HG02870 (cell line): ENCODE measurements around the gene GGT6.
"Not testable (repeated sequence)": the region's sequence is repeated elsewhere in the genome, so short reads cannot be mapped to it uniquely, and the experiment has no call there.

ENCODE experiments used
- ATAC-seq: cut with Tn5 transposase; IDR thresholded peaks from one replicate; pipeline ENCODE4 v1.9.1; 2021; ENCODE audit warnings: mild to moderate bottlenecking, moderate library complexity; ENCODE audit not compliant: unreplicated experiment

Gene GGT6

DNA sequence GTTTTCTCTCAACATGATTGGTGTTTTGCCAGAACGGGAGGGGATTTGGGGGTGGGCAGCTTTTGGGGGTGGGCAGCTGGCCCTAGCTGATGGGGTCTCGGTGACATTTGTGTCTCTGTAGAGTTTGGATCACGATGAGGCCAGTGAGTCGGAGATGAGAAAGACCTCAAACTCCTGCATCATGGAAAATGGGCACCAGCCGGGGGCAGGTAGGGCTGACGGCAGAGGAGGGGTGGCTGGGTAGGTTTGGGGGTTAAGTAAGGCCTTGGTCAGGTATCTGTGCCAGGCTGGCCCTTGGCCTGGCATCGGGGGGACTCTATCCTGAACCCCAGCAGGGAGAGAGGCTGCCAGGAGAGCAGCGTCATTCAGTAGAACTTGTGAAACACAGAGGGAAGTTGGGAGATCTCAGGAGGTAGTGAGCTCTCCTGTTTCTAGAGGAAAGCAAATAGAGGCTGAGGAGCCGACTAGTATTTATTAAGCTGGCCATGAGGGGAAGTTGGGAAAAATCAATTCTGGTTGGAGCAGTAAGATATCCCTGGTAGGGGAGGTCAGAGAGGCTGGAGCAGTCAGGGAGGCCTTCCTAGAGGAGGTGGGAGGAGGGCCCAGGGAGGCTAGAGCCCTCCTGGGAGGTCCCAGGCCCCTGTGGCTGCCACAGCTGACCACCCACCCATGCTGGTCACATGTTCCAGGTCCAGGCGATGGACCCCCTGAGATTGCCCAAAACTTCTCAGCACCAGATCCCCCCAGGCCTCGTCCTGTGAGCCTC, 32.0 kb upstream of the GGT6 start:
- ATAC-seq = no peak

DNA sequence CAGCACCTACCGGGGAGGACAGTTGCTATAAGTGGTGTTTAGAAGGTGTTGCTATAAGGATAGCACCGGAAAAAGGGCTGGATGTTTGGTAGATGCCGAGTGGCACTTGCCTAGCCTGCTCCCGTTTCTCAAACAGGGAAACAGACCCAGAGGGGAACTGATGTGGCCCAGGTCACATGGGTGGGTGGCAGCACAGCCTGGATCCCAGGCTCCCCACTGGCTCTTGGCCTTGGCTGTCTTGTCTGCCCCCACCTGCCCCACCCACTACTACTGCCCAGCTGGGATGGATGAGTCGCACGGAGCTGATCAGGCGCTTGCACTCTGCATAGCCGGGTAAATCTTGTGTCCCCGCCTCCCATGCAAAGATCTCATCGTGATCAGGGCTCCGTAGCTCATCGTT, 31.2 kb upstream of the GGT6 start:
- no peak for ATAC-seq

DNA sequence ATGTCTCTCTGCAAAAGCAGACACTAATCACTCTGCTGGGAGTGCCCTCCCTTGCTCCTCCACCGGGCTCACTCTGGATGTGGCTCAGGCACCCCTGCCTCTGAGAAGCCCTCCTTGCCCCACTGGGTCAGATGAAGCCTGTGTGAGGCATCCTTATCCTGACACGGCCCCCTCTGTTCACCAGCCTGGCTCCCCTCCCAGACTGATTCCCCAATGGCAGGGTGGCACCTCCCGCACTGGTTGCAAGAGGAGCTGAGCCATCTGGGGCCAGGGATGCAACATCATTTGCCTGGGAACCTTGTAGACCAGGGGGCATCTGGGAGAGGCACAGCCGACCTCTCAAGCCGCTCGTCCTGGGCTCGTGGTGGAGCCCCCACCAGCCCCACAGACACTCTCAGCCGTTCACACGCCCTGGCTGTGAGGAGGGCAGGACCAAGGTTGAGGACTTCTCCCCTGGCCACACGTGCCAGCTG, 30.6 kb upstream of the GGT6 start:
- no peak for ATAC-seq

DNA sequence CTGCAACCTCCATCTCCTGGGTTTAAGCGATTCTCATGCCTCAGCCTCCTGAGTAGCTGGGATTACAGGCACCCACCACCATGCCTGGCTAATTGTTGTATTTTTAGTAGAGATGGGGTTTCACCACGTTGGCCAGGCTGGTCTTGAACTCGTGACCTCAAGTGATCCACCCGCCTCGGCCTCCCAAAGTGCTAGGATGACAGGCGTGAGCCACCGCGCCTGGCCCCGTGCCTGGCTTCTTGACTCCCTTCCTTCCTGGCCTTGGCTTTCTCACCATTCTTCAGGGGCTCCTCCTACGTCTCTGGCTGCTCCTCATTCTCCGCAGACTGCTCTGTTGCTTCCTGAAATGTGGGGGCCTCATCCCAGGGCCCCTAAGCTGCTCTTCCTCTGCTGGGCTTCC, 29.7 kb upstream of the GGT6 start:
- not testable (repeated sequence) for ATAC-seq

DNA sequence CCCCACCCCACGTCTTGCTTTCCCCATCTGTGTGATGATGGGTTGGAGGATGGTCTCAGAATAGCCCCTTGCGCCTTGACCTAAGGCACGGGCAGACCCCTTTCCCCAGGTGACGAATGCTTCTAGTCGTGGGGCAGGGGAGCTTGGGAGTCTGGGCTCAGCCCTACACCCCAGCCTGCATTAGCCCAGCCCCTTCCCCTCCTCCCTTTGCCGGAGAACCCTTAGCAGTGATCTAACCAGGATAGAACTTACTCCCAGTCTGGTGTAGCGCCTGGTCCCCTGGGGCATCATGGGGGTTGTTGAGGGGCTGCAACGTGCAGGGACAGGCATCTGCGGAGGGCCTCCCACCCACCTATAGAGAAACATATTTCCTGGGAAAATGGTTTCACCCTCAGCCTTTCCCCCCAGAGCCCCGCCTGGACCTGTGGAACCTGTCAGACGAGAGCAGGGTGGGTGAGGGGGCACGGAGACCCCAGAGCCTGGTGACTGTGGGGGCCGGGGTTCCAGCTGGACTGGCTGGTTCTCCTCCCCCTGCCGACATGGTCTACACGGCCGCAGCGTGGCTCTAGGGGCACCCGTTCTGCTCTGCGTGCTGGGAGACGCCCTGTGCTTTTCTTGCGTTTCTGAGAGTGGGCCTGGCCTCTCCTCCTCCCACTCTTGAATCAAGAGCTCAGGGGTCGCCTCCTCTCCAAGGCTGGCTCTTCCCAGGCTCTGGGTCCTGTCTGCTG, 28.7 kb upstream of the GGT6 start:
- no peak for ATAC-seq

DNA sequence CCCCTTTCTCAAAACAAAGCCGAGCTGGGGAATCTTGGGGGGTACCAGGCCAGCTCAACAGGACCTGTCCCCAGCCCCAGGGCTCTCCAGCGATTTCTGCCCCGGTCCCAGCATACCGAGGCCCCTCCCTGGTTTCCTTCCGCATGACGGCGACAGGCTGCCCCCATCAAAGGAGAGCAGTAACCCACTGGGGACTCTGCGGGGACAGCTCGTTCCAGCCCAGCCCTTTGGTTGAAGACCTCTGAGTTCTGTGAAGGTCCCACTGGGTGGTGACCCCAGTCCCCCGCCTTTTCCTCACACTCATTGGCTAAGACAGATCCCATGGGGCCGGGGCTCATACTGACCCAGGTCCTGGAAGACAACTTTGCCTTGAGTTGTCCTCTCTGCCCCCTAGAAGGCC, 28.0 kb upstream of the GGT6 start:
- no peak for ATAC-seq

DNA sequence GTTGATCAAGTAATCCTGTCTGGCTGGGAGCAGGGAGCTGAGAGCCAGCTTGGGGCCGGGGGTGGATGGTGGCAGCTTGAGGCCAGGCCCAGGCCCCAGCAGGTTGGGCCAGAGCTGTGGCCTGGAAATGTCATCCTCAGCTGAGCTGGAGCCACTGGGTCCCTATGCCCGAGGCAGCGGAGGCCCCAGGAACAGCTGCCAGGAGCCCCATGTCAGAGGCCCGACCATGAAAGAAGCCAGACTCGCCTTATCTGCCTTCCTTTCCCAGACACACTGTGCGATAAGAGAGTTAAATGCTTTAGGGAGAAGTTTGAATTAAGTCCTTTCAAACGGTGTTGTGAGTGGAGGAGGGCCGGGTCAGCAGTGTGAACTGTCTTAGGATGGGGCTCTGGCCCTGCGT, 27.4 kb upstream of the GGT6 start:
- ATAC-seq = no peak

DNA sequence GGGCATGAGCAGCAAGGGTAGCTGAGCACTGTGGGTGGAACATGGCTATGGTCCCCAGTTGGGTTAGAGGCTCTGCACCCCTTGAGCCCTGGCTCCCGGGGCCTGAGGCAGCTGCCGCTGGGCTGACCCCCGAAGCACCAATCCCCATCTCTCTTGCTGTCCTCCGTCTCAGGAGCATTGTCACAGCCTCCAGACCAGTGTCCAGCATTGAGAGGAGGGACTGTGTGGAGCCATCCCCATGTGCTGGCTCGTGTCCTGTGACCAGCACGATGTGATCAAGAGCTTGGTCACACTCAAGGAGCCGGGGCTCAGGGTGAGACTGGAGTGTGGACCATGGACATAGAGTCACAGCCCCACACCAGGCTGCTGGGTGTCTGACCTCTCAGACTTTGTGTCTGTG, 26.8 kb upstream of the GGT6 start:
- ATAC-seq = no peak

DNA sequence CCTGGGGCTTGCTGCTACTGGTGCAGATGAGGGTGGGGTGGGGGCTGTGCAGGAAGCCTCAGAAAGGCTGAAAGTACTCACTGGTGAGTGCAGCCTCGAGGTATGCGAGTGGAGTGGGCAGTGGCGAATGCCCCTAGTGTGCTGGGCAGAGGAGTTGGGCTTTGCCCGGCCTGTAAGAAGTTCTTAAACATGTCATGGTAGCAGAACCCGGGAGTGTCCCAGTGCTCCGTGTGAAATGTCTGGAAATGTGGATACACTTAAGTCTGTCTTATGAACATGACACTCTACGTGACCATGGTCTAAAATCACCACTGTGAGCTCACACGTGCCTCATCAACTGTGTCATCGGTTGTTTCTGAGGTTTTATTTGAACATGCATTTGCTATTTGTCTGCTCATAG, 25.7 kb upstream of the GGT6 start:
- no peak for ATAC-seq

DNA sequence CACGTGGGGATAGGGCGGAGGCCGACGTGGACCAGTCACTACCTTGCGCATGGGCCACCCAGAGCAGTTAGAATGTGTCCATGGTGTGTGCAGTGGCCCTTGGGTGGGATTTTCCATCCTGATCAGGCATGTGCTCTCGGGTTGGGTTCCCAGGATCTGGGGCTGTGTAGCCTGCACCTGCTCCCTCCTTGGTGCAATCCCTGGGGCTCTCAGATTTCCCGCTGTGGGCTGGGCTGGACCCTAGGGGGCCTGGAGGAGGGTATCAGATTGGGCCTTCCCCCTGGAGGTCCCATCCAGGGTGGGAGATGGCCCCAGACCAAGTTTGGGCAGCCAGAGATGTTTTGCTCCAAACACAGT, 25.2 kb upstream of the GGT6 start:
- ATAC-seq = no peak

DNA sequence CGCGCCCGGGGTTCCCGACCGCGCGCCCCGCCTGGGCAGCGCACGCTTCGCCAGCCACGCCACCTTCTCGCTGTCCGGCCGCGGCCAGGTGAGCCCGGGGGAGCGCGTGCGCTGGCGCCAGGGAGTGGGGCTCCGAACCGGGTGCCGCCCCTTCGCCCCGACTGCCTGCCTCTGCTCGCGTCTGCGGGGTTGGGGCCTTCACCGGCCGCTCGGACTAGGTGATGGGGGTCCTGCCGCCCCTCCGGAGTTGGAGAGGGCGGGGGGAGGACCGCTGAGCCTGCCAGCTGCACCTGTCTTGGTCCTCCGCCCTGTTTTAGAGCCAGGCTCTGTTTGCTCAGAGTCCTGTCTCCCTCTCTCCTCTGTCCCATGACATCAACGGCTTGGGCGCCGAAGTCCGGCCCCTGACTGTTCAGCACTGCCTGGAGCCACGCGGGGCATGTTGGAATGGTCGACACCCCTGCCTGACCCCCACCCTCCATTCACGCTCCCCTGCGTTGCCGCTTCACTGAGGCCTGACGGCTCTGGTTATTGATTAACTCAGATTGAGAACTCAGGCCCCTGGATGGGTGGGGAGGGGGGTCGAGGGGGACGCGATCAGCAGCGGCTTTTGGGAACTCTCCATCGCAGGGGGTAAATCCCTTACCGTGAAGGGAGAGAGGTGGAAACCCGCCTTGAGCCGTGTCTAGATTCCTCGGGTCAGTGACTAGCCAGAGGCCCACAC, 24.7 kb upstream of the GGT6 start:
- no peak for ATAC-seq

DNA sequence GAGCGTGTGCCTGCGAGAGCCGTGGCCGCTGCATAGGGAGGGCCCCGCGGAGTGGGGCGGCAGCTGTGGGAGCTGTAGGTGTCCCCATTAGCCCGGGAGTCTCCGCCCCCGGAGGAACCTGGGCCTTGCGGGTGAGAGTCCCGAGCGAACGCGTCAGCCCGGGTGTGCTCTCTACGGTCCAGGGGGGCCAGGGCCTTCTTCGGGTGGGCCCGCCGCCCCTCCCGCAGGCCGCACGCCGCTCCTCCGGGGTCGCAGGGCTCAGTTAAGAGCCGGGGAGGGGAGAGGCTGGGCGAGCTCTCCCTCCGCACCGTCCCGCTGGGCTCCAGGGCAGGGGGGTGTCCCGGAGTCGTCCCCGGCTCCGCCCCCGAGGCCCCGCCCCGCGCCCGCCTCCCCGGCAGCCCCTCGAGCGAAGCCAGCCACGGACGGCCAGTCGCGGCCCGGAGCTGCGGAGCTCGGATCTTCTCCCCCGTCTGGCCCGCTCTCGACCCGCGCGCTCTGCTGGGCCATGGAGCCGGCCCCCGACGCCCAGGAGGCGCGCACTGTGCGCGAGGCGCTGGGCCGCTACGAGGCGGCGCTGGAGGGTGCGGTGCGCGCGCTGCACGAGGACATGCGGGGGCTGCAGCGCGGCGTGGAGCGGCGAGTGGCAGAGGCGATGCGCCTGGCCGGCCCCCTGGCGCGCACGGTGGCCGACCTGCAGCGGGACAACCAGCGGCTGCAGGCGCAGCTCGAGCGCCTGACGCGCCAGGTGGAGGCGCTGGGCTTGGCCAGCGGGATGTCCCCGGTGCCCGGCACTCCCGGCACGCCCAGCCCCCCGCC, 23.9 kb upstream of the GGT6 start, which contains the start of gene SMTNL2:
TSS of gene SMTNL2 (plus strand) at position 429 of the 816 bp plus-strand sequence. CDS start at position 506, 77 bp downstream.
- no peak for ATAC-seq

DNA sequence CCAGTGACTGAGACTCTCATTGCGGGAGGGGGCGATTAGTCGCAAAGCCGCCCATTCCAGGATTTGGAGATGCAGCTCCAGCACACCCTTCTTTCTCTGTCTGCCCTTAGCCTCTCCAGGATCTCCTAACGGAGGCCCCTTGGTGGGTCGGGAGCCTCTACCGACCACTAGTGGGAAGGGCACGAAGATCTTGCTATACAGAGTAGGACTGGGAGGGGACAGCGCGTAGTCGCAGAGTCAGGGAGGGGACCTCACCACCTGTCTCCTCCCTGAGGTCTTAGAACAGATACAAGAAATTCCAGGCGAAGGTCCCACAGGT, 23.4 kb upstream of the GGT6 start:
- ATAC-seq = no peak

DNA sequence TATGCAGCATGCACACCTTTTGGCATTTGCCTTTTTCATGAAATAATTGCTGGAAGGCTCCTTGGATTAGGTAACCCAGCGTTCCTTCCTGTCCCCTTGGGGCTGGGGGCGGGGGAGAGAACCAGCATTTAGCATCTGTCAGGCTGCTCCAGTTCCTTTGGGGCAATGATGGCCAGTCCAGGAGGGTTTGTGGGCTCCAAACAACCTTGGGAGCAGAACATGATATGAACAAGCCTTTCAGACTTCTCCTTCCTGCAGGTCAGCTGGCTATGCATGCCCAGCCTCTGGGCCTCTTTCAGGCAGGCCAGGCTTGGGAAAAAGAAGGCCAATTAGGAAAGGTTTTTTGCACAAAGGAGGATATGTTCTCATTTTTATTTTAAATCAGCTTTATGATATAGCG, 22.8 kb upstream of the GGT6 start:
- ATAC-seq = no peak

DNA sequence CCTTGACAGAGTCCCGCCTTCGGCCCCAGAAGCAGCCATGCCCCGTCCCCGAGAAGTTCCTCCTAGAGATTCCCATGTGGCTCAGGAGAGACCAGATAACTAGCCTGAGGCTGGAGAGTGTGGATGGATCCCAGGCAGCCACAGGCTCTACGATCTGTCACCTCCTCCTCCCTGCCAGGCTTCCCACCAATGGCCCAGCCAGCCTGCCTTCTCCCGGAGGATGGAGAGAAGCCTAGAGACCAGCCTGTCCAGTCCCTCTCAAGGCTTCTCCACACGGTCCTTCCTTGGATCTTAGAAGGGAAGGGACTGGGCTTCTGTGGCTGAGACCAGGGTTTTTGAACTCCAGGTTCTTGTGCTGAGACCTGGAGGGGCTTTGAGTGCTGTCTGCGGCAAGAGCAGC, 22.3 kb upstream of the GGT6 start:
- ATAC-seq = no peak

DNA sequence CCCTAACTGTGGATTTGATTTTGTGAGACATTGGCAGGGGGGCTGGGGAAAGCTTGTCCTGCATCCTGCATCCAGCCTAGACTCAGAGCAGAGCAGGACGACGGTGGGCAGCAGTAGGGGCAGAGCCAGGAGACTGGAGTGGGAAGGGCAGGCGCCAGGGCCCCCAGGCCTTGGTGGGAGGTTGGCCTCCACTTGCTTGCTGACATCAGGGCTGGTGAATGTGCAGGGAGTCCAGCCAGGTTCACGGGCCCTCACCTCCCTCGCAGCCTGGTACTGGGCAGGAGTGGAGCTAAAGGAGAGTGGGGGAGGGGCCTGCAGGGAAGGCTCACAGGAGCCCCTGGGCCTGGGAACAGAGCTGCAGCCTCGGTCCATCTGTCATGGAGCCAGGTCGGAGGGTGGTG, 21.7 kb upstream of the GGT6 start:
- ATAC-seq = no peak

DNA sequence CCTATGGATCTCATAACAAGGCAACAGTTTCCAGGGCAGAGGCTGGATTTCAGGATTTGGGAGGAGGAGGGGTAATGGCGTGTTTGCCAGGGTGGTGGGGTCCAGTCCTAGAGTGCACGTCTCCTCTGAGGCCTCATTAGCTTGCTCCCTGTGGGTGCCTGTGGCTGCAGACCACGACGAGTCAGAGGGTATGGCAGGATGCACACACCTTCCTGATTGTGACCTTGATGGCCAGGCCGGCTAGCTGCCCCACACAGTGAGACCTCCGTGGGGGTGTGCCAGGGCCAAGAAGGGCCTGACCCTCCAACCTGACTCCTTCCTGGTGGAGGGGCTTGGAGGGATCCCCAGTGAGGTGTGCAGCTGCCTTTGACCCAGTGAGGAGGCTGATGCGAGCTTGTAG, 19.9 kb upstream of the GGT6 start:
- no peak for ATAC-seq

DNA sequence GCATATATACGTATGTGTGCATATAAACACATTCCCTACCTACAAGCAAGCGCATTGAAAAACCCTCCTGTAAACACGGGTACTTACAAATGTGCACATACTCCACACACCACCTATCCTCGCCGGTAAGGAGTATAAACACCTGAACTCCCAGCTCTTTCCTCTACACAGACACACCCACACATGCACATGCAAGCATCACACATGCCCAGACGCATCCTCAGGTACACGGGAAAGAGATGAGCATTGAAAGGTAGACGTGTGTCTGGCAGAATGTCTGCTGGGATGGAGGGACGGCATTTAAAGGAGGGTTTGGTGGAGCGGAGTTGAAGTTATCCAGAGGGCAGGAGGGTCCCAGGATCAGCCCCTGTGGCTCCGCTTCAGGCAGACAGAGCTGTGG, 19.3 kb upstream of the GGT6 start:
- ATAC-seq = no peak

DNA sequence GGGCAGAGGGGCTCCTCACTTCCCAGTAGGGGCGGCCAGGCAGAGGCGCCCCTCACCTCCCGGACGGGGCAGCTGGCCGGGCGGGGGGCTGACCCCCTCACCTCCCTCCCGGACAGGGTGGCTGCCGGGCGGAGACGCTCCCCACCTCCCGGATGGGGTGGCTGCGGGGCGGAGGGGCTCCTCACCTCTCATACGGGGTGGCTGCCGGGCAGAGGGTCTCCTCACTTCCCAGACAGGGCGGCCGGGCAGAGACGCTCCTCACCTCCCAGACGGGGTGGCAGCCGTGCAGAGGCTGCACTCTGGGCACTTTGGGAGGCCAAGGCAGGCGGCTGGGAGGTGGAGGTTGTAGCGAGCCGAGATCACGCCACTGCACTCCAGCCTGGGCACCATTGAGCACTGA, 18.0 kb upstream of the GGT6 start:
- not testable (repeated sequence) for ATAC-seq

DNA sequence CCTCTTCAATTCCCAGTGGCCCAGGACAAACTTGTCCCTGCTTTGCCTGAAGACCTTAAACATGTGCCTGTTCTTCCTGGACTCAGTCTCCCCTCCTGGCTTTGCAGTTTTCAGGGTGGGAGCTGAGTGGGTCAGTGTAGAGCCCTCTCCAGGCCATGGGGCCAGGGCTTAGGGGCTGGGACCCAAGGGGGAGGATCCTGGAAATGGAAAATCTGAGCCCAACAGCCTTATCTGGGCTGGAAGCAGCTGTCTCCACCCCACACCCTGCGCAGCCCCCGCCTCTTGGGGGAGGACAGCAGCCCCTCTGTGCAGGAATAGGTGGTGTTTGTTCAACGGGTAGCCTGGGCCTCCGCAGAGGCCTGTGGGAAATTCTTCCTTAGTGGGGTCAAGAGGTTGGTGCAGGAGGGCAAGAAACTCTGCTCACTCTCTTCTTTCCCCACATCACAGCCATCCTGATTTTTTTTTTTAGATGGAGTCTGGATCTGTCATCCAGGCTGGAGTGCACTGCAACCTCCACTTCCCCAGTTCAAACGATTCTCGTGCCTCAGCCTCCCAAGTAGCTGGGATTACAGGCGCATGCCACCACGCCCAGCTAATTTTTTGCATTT, 17.1 kb upstream of the GGT6 start:
- ATAC-seq = no peak
